GM18868 (cell line): Measurements from ENCODE around the gene CIROP.

ENCODE experiments used
- ATAC-seq: cut with Tn5 transposase; IDR thresholded peaks from one replicate; pipeline ENCODE4 v1.9.1; 2021; ENCODE audit warnings: mild to moderate bottlenecking, moderate library complexity; ENCODE audit not compliant: unreplicated experiment

Gene CIROP

DNA sequence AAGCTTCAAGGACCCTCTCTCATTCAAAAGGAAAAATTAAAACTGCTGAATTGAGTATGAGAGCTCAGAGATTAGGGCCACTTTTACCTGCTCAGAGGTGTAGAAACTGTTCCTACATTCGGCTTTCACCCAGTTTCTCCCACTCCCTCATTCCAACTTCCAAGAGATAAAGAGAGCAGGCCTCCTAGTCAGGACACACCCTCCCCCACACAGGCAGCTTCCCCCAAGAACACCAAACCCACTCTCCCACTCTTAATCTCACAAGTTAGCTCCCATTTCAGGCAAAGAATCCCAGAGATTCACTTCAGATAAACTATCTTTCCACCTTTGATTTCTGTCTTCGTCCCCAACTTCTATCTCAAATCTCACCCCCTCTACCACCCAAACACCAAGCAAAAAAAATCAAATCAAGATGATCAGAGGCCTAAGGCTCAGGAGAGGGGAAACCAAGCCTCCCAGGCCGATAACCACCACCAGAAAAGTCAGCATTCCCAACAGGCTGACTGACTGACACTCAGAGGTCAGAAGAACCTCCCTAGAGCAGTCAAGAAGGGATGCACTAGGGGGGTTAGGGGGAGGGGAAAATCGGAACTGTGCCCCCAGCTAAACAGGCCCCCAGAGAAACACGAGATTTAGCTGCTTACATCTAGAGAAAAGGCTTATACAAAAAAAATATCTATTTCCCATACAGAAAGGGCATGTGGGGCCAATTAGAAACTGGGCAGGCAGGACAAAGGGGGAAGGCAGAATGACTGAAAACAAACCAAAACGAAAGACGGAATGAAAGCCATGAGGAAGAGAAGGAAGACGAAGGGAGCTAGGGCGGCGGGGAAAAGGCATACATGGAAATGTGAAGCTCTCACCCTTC is 34.3 kb downstream of the CIROP start:
- no peak for ATAC-seq

DNA sequence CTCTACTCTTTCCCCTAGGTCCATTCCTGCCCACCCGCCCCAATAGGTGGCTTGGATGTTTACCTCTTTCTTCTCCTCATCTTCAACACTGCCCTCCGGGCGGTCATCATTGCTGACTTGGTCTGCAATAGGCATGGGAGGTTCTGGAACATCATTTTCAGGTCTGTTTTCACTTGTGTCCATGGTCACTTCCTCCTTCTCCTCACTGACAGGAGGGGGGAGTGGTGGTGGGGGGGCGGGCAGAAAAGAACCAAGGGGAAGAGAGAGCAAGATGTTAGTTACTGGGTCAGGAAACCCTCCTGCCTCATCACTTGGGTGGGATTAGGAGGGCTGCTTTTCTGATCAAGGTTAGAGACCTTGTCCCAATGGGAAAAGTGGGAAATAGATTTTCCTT is 35.4 kb downstream of the CIROP start:
- ATAC-seq = no peak

DNA sequence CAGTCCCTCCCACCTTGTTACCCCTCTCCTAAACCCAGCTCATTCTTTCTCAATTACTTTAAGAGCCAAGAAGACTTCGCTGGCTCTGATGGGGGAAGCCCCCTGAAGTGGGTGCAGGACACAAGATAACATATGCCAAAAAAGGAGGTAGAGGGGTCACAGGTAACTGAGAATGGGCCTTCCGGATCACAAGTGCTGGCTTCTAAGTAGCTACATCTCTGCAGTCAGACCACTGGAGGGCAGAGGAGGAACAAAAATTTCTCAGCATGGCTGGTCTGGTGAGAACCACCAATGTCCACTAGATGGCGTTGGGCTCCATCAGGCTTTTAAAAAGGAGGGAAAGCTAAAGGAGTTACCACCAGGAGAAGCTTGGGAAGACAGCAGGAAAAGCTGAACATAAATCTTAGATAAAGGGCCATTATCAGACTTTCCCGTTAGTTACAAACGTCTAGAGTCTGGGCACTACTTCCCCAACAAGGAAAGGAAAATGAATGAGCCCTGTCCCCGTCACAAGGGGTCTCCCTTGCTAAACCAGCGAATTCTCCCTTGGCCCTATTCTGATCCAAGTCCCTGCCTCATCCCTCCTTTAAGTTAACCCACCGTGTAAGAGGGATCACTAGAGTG is 35.9 kb downstream of the CIROP start:
- ATAC-seq = peak; percentile 79

DNA sequence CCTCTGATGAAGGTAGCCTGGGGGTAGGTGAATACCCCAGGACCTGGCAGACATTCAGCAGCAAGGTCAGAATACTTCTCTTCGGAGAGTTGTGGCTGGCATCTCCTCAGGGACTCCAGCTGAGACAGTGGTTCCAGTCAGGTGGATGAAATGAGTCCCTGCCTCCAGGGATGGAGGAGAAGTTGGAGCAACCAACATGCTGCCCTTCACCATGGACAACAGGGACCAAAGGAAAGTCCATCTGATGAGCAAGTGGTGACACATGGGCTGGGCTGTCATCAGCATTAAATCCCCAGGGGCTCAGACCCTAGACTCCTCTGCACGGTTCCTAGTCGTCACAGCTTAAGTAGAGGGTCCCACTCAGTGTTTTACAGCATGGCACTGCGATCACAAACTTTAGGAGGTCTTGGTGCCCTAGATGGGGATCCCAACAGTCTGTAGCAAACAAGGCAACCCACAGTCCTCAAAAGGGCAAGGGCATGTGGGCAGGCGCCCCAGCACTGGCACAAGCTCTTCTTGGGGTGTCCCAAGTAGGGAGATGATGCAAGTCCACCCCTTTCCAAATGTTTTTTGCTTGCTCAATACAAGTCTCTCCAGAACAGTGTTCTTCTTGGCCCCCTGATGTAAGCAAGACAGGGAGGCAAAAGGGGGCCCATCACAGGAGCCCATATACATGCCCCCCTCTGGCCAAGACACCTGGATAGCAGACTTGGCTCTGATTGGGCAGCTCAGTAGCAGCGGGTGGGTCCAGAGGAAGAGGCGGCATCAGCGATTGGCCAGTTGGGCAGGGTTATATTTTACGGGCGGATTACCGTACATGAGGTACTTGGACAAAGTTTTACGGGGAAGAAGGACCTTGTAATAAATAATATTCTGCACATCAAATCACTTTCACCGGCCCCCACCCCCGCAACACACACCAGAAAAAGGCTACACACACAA is 36.7 kb downstream of the CIROP start:
- no peak for ATAC-seq

DNA sequence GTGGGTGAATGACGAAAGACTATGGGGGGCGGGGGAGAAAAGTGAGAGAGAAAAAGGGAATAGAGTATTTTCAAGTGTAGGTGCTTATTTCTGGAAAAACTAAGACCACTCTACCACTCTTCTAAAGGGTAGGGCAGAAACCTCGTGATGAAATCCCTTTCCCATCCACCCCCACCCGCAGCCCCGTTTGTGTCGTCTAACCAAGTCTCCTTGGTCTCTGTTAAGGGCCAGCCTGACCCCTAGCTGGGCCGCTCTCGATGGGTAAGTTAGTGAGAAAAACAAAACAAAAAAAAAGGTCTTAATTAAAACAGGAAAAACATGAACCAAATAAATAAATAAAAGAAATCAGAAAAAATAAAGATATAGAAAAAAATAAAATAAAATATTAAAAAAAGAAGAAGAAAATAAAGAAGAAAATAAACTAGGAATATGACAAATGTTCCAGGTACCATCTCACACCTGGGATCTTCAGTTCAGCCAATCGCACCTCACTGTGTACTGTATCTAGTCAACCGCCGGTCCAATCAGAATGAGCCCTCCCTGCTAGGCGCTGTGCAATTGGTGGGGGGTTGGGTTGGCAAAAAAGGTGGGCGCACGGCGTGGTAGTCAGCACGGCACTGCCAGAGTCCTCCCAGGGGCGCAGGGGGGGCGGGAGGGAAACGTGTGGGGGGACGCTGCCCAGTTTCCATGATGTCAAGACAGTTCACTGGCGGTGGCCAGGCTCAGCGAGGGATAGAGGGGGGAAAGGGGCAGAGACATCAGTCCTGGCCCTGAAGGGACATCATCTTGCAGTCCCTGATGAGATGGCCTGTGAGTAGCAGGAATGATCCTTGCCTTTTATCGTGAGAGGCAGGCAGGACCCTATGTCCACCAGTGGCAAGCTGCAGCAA is 37.7 kb downstream of the CIROP start:
- no peak for ATAC-seq

DNA sequence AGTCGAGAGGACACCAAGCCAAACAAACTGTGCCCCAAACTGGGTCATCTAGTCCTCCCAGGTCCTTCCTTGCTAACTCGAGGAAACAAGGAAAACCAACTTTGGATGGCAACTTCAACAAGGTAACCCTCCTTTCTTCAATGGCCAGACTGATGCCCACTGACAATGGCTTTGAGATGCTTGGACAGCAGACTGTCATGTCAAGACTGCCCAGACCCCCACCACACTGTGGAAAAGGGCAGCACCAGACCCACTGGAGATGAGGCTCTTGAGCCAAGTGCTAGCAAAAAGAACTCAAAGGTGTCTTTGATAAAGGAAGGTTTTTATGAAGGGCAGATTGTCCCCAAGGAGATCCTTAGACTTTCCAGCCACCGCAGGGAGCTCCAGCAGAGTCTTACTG is 38.4 kb downstream of the CIROP start:
- ATAC-seq = no peak

DNA sequence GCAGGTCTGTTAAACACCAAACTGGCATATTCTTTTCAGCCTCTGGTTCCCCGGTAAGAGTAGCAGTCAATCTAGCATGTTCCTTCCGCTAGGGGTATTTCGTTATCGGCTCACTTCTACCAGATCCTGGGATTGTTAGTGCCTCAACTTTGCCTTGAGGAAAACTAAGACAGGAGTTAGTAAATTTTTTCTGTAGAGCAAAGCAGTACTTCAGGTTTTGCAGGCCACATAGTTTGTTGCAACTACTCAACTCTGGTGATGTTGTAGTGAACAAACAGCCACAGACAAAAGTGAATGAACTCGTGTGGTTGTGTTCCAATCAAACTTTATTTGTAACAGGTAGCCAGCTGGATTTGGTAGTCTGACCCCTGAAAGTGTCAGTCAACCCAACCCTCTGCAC is 41.2 kb downstream of the CIROP start:
- ATAC-seq = no peak

DNA sequence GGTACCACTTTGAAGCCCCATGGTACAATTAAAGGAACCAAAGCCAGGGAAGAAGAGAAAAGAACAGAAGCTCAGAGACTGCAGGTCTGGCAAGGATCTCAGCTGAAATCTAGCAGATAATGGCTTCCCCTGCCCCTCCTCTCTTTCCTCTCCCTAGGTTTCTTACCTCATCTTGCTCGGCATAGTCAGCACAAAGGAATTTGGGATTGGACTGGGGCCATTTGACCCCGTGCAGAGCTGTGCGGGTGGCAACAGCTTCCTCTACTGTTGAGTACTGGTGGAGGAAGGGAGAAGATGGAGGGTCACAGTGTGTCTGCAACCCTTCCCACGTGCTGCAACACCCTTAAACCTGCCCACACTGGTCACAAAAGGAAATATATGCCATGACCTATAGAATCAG is 42.8 kb downstream of the CIROP start:
- no peak for ATAC-seq

DNA sequence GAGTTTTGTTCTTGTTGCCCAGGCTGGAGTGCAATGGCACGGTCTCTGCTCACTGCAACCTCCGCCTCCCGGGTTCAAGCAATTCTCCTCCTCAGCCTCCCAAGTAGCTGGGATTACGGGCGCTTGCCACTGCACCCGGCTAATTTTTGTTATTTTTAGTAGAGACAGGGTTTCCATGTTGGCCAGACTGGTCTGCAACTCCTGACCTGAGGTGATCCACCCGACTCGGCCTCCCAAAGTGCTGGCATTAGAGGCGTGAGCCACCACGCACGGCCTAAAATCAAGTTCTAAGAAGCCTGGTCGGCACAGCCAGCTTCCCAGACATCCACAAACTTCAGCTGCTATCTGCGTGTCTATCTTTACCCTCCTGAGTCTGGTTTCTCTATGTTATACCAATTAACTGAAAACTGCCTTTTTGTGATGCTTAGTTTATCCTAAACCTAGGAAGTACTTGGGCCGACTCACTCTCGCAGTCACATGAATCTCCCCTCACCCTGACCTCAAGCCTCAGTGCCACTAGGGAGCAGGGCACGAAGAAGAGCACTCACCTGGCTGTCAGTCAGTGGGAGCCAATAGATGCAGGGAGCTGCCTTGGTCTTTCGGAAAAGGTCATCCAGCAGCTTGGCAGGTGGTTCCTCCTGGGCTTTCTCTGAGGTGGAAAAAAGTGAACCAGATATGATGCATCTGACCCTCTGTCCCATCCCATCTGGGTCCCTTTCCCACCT is 44.1 kb downstream of the CIROP start:
- ATAC-seq = no peak

DNA sequence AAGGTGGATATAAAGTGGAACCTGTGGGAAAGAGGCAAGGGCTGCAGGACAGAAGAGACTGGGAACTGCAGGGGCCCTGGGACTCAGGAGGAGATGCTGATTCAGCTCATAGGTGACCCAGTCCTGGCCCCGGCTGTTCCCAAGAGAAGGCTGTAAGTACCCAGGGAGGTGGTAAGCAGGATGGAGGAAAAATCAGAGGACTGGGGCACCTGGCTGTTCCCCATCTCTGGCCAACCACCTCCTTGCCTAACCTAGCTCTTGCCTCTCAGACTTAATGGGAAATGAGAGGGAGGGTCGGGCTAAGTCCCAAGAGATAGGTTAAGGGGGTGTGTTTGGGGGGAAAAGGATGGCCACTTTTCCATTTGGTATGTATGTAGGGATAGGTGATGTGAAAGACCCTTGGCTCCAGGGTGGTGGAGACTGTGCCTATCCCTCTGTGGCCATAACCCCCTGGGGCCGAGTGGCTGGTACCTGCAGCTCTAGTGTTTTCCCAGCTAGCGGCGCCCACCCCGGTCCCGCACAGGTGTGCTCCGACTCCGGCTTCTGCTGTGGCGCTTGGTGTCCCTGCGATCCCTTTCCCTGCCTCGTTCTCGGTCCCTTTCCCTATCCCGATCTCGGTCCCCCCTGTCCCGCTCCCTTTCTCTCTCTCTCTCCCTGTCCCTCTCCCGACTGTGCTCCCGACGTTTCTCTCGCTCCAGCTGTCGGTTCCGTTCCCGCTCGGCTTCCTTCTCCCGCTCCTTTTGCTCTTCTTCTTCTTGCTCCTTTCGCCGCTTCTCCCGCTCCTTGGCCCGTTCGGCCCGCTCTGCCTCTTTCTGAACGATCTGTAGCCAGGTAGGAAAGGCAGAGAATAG is 45.9 kb downstream of the CIROP start:
- no peak for ATAC-seq

DNA sequence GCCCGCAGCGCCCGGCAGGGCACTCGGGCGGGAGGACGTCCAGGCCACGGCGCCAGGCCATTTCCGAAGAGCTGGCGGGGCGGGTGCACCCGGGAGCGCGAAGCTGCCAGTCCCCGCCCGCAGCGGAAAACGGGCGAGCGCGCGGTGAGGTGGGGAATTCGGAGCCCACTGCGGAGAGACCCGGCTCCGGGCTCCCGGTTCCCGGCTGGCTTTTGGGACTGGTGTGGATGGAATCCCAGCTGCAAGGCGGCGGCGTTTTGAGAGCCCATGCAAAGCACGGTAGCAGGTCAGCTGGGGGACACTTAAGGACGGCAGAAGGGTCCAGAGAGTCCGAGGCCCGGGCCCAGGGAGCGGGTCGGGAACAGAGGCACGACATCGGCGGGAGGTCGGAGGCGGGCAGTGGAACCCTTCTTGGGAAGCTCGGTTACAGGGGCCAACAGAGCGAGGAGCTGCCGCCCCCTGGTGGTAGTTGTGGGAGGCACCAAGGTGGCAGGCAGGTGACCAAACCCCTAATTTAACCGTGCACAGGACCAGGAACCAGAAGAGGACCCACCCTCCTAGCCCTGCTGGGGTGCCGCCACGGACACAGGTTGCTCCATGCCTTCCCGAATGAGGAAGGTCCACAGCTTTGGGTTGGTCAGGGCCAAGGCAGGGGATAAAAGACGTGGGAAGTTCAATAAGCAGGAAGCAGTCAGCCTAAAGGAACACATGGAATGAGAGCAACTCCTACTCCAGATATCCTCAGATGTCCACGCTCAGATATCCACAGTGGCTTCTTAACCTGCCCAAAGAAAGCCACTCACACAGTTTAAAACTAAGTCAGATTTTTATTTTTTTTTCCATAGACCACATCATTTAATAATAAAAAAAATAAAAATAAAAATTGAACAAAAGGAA is 46.8 kb downstream of the CIROP start:
- peak; percentile 58 for ATAC-seq

DNA sequence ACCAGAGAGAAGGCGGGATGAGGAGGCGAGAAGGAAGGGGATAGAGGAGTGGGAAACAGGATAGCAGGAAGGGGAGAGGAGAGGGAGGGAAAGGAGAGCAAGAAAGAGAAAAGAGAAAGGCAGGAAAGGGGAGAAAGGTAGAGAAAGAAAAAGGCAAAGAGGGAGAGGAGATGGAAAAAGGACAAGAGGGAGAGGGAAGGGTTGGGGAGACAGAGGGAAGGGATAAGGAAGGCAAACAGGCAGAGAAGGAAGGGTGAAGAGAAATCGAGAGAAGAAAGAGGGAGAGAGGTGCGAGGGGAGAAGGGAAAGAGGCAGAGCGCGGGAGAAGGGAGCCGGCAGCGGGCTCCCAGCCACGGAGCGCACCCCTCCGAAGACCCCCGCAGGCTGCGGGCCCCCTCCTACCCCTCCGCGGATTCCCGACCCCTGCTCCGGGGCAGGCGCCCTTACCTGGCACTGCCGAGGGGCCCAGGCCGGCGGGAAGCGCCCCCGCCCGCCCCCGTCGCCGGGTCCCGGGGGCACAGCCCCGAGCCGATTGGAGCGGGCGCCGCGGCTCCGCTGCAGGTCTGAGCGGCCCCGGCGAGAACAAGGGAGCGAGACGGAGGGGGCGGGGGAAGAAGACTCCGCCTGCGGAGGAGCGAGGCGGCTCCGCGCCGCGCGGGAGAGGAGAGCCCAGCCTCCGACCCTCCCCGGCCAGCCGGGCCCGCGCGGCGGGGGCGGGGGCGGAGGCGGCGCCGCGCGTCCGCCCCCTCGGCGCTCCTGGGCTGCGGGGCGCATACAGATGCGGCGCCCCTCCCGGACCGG is 47.6 kb downstream of the CIROP start, which contains the start of gene CDH24:
TSS of gene CDH24 (minus strand) at position 565 of the 801 bp plus-strand sequence. CDS start 1,787 bp downstream, outside the sequence.
- ATAC-seq = peak; percentile 56

DNA sequence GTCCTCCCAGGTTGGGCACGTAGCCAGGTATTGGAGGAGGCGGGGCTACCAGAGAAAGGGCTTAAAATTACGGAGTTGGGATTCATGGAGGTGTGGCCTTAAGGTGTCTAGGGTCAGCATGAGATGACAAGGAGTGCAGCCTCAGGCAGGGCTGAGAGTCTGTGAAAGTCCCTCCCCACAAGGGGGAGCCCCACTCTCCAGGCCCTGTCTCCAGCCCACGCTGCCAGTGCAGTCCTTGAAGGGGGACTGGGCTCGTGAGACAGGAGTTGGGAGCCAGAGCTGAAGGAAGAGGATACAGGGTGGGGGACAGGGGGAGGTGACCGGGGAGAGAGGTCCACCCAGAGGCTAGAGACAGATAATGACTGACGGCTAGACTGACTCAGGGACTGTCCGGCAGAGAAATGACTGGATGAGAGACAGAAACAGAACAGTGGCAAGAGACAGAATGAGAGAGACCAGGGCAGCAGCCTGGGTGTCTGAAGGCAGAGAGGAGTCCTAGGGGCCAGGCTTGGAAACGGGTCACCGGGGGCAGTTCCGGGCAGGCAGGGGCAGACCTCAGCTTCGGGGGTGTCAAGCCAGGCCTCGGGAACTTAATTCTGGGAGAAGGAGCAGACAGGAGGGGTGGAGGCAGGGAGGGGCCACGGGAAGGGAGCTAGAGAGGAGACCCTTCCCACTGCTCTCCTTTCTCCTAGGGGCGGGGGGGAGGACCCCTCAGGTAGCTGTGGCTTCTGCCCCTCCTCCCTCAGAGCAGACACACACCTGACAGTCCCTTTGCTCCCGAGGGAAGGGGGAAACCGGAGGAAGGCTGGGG is 48.4 kb downstream of the CIROP start:
- ATAC-seq = peak; percentile 66

DNA sequence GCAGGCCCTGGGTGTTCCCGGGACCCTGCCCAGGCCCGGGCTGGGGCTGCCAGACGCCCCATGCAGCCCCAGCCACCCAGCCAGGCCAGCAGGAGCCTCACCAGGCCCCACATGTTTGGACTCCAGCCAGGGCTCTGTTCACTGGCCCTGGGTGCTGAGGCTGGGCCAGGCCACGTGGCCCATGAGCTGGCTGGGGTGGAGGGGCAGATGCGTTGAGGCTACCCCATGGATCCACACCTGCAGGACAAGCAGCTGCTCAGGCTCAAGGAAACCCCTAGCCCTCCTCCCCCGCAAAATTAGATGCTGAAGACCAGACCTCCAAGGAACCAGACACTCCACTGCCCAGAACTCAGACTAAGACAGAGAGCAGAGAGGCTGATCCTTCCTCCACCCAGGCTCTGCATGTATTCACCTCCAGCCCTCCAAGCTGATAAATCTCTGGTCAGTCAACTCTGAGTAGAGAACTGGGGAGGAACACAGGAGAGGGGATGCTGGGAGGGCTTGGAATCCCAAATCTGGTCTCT is 49.1 kb downstream of the CIROP start:
- ATAC-seq = no peak

DNA sequence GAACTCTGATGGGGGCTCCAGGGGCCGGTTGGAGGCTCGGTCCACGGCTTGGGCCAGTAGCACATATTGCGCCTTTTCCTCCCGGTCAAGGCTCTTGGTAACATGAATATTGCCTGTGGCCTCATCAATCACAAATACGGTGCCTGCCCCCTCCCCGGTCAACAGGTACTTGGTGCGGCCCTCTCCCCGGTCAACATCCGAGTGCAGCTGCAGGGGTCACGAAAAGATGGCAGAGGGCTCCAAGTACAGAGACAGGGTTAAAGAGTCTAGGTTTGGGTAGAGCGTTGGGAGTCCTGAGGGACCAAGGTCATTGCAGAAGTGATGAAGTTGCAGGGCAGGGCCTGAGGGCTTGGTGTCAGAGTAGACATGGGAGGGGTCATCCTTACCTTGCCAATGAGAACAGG is 49.6 kb downstream of the CIROP start:
- no peak for ATAC-seq
